Progenitor cell of endocrine pancreas (in vitro differentiated cells): Measurements from ENCODE around the gene KANSL3. TPM values are rescaled to one million over a fixed set of nuclear protein-coding genes. Genes with fewer than 3 reads are reported as not detected.

Experiments
- DNase-seq: peaks from one replicate; pipeline ENCODE4 v3.0.0; 2021; ENCODE audit warnings: low spot score; ENCODE audit not compliant: unreplicated experiment
- H3K27ac Mint-ChIP-seq: 2 replicates; pipeline ENCODE4 v1.8.0; 2021; ENCODE audit warnings: mild to moderate bottlenecking, moderate library complexity, mixed read lengths
- H3K27me3 Mint-ChIP-seq: 2 replicates; pipeline ENCODE4 v1.8.0; 2021; ENCODE audit warnings: mixed read lengths
- H3K36me3 Mint-ChIP-seq: 2 replicates; pipeline ENCODE4 v1.8.0; 2022; ENCODE audit warnings: mixed read lengths; ENCODE audit not compliant: insufficient read depth
- H3K4me1 Mint-ChIP-seq: 2 replicates; pipeline ENCODE4 v1.8.0; 2021; ENCODE audit warnings: low read depth, mixed read lengths
- H3K4me3 Mint-ChIP-seq: 2 replicates; pipeline ENCODE4 v1.8.0; 2021; ENCODE audit warnings: low read depth, mild to moderate bottlenecking, moderate library complexity, mixed read lengths
- H3K9me3 Mint-ChIP-seq: 2 replicates; pipeline ENCODE4 v1.8.0; 2021; ENCODE audit warnings: low read depth, mixed read lengths
- CTCF ChIP-seq: fragments of 200-600 bp; sonication (generic); IDR thresholded peaks from one replicate; pipeline ENCODE4 v1.5.0; 2021; ENCODE audit warnings: antibody characterized with exemption, mild to moderate bottlenecking; ENCODE audit not compliant: unreplicated experiment
- total RNA-seq: library from RNA; stranded (reverse); gene quantifications from 2 replicates; pipeline ENCODE4 v1.2.1, GENCODE V29; 2021

The KANSL3 gene
- total RNA-seq, 1 donor from 2014 or later = 57.7 TPM

GRCh38 chr2:96549466-96549785 is 88.7 kb downstream of the KANSL3 start:
- no peaks in the 10 kb centered on the region for H3K27me3 Mint-ChIP-seq
- no peaks in the 10 kb centered on the region for H3K9me3 Mint-ChIP-seq
- no peaks in the 10 kb centered on the region for H3K4me1 Mint-ChIP-seq
- no peak for DNase-seq
- H3K4me3 Mint-ChIP-seq = no peak overlapping the region
- no peak overlapping the region for H3K27ac Mint-ChIP-seq
- TF ChIP-seq CTCF = no peak
- peaks cover 7% of the 10 kb centered on the region for H3K36me3 Mint-ChIP-seq

GRCh38 chr2:96548558-96549465 is 89.3 kb downstream of the KANSL3 start:
- Mint-ChIP-seq H3K27ac (no peak overlapping the region), H3K4me3 (no peak overlapping the region), H3K9me3 (no peaks in the 10 kb centered on the region), H3K27me3 (no peaks in the 10 kb centered on the region), H3K36me3 (peaks cover 8% of the 10 kb centered on the region), H3K4me1 (no peaks in the 10 kb centered on the region)
- no peak for TF ChIP-seq CTCF
- no peak for DNase-seq

- Mint-ChIP-seq H3K36me3 (peaks cover 8% of the 10 kb centered on the region), H3K9me3 (no peaks in the 10 kb centered on the region), H3K27me3 (no peaks in the 10 kb centered on the region), H3K4me1 (no peaks in the 10 kb centered on the region), H3K27ac (peak overlapping the region; percentile 67), H3K4me3 (no peak overlapping the region)
- no peak for TF ChIP-seq CTCF
- no peak for DNase-seq
Observed at GRCh38 chr2:96547731-96548171, 90.4 kb downstream of the KANSL3 start.

GRCh38 chr2:96547203-96547641 is 90.9 kb downstream of the KANSL3 start:
- Mint-ChIP-seq H3K4me3 (no peak overlapping the region), H3K9me3 (no peaks in the 10 kb centered on the region), H3K27ac (peak overlapping the region; percentile 67), H3K27me3 (no peaks in the 10 kb centered on the region), H3K4me1 (no peaks in the 10 kb centered on the region), H3K36me3 (peaks cover 9% of the 10 kb centered on the region)
- no peak for TF ChIP-seq CTCF
- DNase-seq = no peak

- Mint-ChIP-seq H3K27me3 (no peaks in the 10 kb centered on the region), H3K9me3 (no peaks in the 10 kb centered on the region), H3K36me3 (peaks cover 9% of the 10 kb centered on the region), H3K4me1 (no peaks in the 10 kb centered on the region), H3K4me3 (no peak overlapping the region), H3K27ac (no peak overlapping the region)
- no peak for TF ChIP-seq CTCF
- DNase-seq = no peak
Observed at GRCh38 chr2:96546797-96547196, 91.3 kb downstream of the KANSL3 start.
